ENCODE measurements around the gene PKNOX2.

DNA sequence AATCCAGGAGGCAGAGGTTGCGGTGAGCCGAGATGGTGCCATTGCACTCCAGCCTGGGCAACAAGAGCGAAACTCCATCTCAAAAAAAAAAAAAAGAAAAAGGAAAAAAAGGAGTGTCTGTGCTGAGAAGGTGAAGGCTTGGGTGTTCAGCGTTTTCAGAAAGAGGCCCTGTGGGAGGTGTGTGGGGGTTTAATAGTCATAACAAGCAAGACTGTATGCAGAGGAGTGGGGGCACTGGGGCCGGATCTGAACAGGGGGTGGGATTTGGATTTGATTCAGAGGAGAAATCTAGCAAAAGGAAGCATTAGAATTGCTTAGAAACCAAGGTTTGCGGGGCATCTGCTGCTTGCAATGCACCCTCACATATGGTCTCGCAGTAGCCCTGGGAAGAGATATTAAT lies 195.5 kb downstream of the PKNOX2 start:
- TF ChIP-seq, protein P1, sequence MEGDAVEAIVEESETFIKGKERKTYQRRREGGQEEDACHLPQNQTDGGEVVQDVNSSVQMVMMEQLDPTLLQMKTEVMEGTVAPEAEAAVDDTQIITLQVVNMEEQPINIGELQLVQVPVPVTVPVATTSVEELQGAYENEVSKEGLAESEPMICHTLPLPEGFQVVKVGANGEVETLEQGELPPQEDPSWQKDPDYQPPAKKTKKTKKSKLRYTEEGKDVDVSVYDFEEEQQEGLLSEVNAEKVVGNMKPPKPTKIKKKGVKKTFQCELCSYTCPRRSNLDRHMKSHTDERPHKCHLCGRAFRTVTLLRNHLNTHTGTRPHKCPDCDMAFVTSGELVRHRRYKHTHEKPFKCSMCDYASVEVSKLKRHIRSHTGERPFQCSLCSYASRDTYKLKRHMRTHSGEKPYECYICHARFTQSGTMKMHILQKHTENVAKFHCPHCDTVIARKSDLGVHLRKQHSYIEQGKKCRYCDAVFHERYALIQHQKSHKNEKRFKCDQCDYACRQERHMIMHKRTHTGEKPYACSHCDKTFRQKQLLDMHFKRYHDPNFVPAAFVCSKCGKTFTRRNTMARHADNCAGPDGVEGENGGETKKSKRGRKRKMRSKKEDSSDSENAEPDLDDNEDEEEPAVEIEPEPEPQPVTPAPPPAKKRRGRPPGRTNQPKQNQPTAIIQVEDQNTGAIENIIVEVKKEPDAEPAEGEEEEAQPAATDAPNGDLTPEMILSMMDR (IDR thresholded peaks at IDR 0.05; ENCODE audit: low read depth, low read length): no peak
- no peak for TF ChIP-seq EZH2phosphoT487 (IDR thresholded peaks at IDR 0.05; ENCODE audit: low read depth)
